H1 (cell line): ENCODE data around the gene UNC79. TPM values are rescaled to one million over a fixed set of nuclear protein-coding genes. Genes with fewer than 3 reads are reported as not detected.

ENCODE experiments used
- CTCF ChIA-PET: fragments of 300-600 bp; sonication (Branson Sonifier 250); formaldehyde crosslinking; loops from one replicate; lab custom pipeline; 2021; ENCODE audit not compliant: partially characterized antibody; lab: Charles Lee
- POLR2A ChIA-PET: fragments of 300-600 bp; sonication (Branson Sonifier 250); formaldehyde crosslinking; loops from one replicate; lab custom pipeline; 2021; ENCODE audit warnings: inconsistent platforms; ENCODE audit not compliant: partially characterized antibody; lab: Charles Lee
- DNase-seq, 2 experiments: peaks; one replicate each; pipeline versions ENCODE4 v3.0.0 to v3.0.0-alpha.2; 2010 to 2022; ENCODE audit warnings: low spot score in 2 of 2, low read depth in 1 of 2, mixed read lengths in 1 of 2
- FAIRE-seq: peaks from 2 replicates; lab custom pipeline; 2011; peaks lifted over from hg19 to GRCh38; lab: Jason Lieb, UNC
- H2AFZ ChIP-seq: 2 replicates; pipeline ENCODE4 v1.8.1; 2012; ENCODE audit warnings: low read length, inconsistent platforms
- H2AK5ac ChIP-seq: 2 replicates; pipeline ENCODE4 v1.6.1; 2013; ENCODE audit warnings: low read depth, low read length
- H2BK120ac ChIP-seq: replicated peaks from 2 replicates; pipeline ENCODE3; 2013; ENCODE audit warnings: low read depth, low read length, inconsistent platforms
- H2BK12ac ChIP-seq: 2 replicates; pipeline ENCODE4 v1.6.1; 2013; ENCODE audit warnings: low read depth, low read length
- H2BK15ac ChIP-seq: 2 replicates; pipeline ENCODE4 v1.6.1; 2013; ENCODE audit warnings: low read length
- H2BK20ac ChIP-seq: 2 replicates; pipeline ENCODE4 v1.6.1; 2013; ENCODE audit warnings: low read length
- H2BK5ac ChIP-seq: 2 replicates; pipeline ENCODE4 v1.6.1; 2013; ENCODE audit warnings: low read depth, low read length
- H3K14ac ChIP-seq: 2 replicates; pipeline ENCODE4 v1.6.1; 2013; ENCODE audit warnings: inconsistent platforms; ENCODE audit not compliant: insufficient read length
- H3K18ac ChIP-seq: 2 replicates; pipeline ENCODE4 v1.6.1; 2013; ENCODE audit warnings: low read length; ENCODE audit errors: extremely low read depth
- H3K23ac ChIP-seq: 2 replicates; pipeline ENCODE4 v1.6.1; 2013; ENCODE audit warnings: inconsistent platforms; ENCODE audit not compliant: insufficient read length
- H3K23me2 ChIP-seq: 2 replicates; pipeline ENCODE4 v1.6.1; 2013; ENCODE audit warnings: low read depth, low read length
- H3K27ac ChIP-seq: 2 replicates; pipeline ENCODE4 v1.6.1; 2011; ENCODE audit warnings: low read depth, low read length, inconsistent platforms
- H3K27me3 ChIP-seq, 4 experiments: replicated peaks in 1 of 4; 1 replicate in 1 of 4; 2 replicates in 3 of 4; pipeline versions ENCODE4 v1.6.1 to v1.8.1; 2011 to 2013; ENCODE audit warnings: low read length in 3 of 4, mild to moderate bottlenecking in 3 of 4, inconsistent platforms in 2 of 4, mixed read lengths in 2 of 4, moderate library complexity in 1 of 4; ENCODE audit not compliant: control insufficient read depth in 3 of 4, insufficient read depth in 3 of 4; ENCODE audit errors: extremely low read depth in 1 of 4
- H3K36me3 ChIP-seq, 4 experiments: 2 replicates each; pipeline versions ENCODE4 v1.6.1 to v1.8.1; 2011 to 2013; ENCODE audit warnings: mild to moderate bottlenecking in 4 of 4, low read length in 3 of 4, moderate library complexity in 2 of 4, control low read depth in 1 of 4, inconsistent platforms in 1 of 4; ENCODE audit not compliant: insufficient read depth in 4 of 4, control insufficient read depth in 2 of 4
- H3K4ac ChIP-seq: replicated peaks from 2 replicates; pipeline ENCODE3; 2013; ENCODE audit warnings: low read length, low read depth, mixed read lengths, inconsistent platforms; ENCODE audit not compliant: insufficient read length
- H3K4me1 ChIP-seq, 4 experiments: replicated peaks in 1 of 4; 1 replicate in 1 of 4; 2 replicates in 3 of 4; pipeline versions ENCODE4 v1.6.1 to v1.8.1; 2011 to 2013; ENCODE audit warnings: low read length in 3 of 4, inconsistent platforms in 2 of 4, mixed read lengths in 1 of 4; ENCODE audit not compliant: insufficient read depth in 4 of 4, control insufficient read depth in 3 of 4
- H3K4me2 ChIP-seq, 2 experiments: 2 replicates each; pipeline versions ENCODE4 v1.6.1 to v1.8.1; 2011 to 2013; ENCODE audit warnings: low read depth in 2 of 2, low read length in 2 of 2, control low read depth in 1 of 2, inconsistent platforms in 1 of 2, mild to moderate bottlenecking in 1 of 2; ENCODE audit not compliant: insufficient read depth in 1 of 2
- H3K4me3 ChIP-seq, 4 experiments: fragments of 200-600, 300-600 bp in 1 of 4; sonication (generic), shearing (Covaris generic), sonication (Bioruptor Twin) in 1 of 4; 2 replicates each; pipeline versions ENCODE4 v1.5.1 to v1.8.1; 2011 to 2016; ENCODE audit warnings: low read length in 4 of 4, low read depth in 3 of 4, control low read depth in 2 of 4, inconsistent platforms in 2 of 4, mild to moderate bottlenecking in 2 of 4, mixed read lengths in 1 of 4, moderate library complexity in 1 of 4; ENCODE audit not compliant: insufficient read depth in 2 of 4; ENCODE audit errors: extremely low read depth in 1 of 4
- H3K56ac ChIP-seq: replicated peaks from 2 replicates; pipeline ENCODE3; 2013; ENCODE audit warnings: low read depth, mild to moderate bottlenecking, mixed read lengths, low read length, inconsistent platforms; ENCODE audit not compliant: insufficient read length
- H3K79me1 ChIP-seq: 2 replicates; pipeline ENCODE4 v1.6.1; 2013; ENCODE audit warnings: low read depth, low read length, control low read depth
- H3K79me2 ChIP-seq, 2 experiments: 2 replicates each; pipeline versions ENCODE4 v1.6.1 to v1.8.1; 2012 to 2013; ENCODE audit warnings: low read length in 2 of 2, mild to moderate bottlenecking in 2 of 2, inconsistent platforms in 1 of 2; ENCODE audit not compliant: insufficient read depth in 2 of 2, control insufficient read depth in 1 of 2
- H3K9ac ChIP-seq, 4 experiments: replicated peaks in 1 of 4; 1 replicate in 1 of 4; 2 replicates in 3 of 4; pipeline versions ENCODE4 v1.6.1 to v1.8.1; 2011 to 2013; ENCODE audit warnings: low read depth in 3 of 4, low read length in 3 of 4, control low read depth in 2 of 4, mild to moderate bottlenecking in 2 of 4, moderate library complexity in 2 of 4, inconsistent platforms in 1 of 4; ENCODE audit errors: extremely low read depth in 1 of 4
- H3K9me3 ChIP-seq, 2 experiments: 2 replicates each; pipeline versions ENCODE4 v1.6.1 to v1.8.1; 2012 to 2013; ENCODE audit warnings: mild to moderate bottlenecking in 2 of 2, moderate library complexity in 2 of 2, control low read depth in 1 of 2, inconsistent platforms in 1 of 2, low read depth in 1 of 2, low read length in 1 of 2, mixed read lengths in 1 of 2; ENCODE audit not compliant: insufficient read depth in 2 of 2
- H4K20me1 ChIP-seq, 2 experiments: replicated peaks in 1 of 2; 2 replicates each; pipeline versions ENCODE3 to v1.8.1; 2011 to 2013; ENCODE audit warnings: inconsistent platforms in 2 of 2, low read length in 2 of 2, mild to moderate bottlenecking in 1 of 2; ENCODE audit not compliant: insufficient read depth in 2 of 2, control insufficient read depth in 1 of 2
- H4K5ac ChIP-seq: 2 replicates; pipeline ENCODE4 v1.6.1; 2013; ENCODE audit warnings: low read length, low read depth, mixed read lengths, inconsistent platforms; ENCODE audit not compliant: insufficient read length
- H4K8ac ChIP-seq: 2 replicates; pipeline ENCODE4 v1.8.0; 2013; ENCODE audit warnings: mild to moderate bottlenecking, moderate library complexity, low read length, inconsistent platforms; ENCODE audit not compliant: insufficient read depth; ENCODE audit errors: extremely low read depth
- H4K91ac ChIP-seq: replicated peaks from 2 replicates; pipeline ENCODE3; 2013; ENCODE audit warnings: low read length, mixed read lengths, inconsistent platforms; ENCODE audit not compliant: insufficient read length
- ATF2 ChIP-seq: IDR thresholded peaks from 2 replicates; pipeline ENCODE4 v1.6.1; 2012; ENCODE audit warnings: low read length, inconsistent platforms
- BCL11A ChIP-seq, 2 experiments: IDR thresholded peaks; one replicate each; pipeline ENCODE4 v1.6.1; 2011; ENCODE audit warnings: low read depth in 2 of 2, low read length in 2 of 2, mild to moderate bottlenecking in 2 of 2
- CBX8 ChIP-seq: fragments of 300-800, 300-1000 bp; sonication (generic); IDR thresholded peaks from 2 replicates; pipeline ENCODE4 v1.7.1; 2016; ENCODE audit warnings: low read depth, low read length, borderline replicate concordance
- CTCF ChIP-seq, 3 experiments: IDR thresholded peaks; 1 replicate in 2 of 3; 2 replicates in 1 of 3; pipeline versions ENCODE4 v1.5.1 to v1.6.1; 2011; ENCODE audit warnings: low read length in 3 of 3, mild to moderate bottlenecking in 3 of 3, inconsistent platforms in 2 of 3, low read depth in 1 of 3, moderate library complexity in 1 of 3; ENCODE audit not compliant: insufficient read depth in 1 of 3; ENCODE audit errors: control extremely low read depth in 1 of 3
- KDM1A ChIP-seq: fragments of 200-600, 300-600 bp; sonication (generic); IDR thresholded peaks from 2 replicates; pipeline ENCODE4 v1.7.1; 2016; ENCODE audit warnings: mild to moderate bottlenecking, low read length, borderline replicate concordance
- SUZ12 ChIP-seq: fragments of 200-600 bp; sonication (generic); IDR thresholded peaks from 2 replicates; pipeline ENCODE4 v1.6.1; 2012; ENCODE audit warnings: mild to moderate bottlenecking, inconsistent platforms, low read length, moderate library complexity, mixed read lengths
- TCF12 ChIP-seq: IDR thresholded peaks from 2 replicates; pipeline ENCODE4 v1.6.1; 2011; ENCODE audit warnings: low read depth, mild to moderate bottlenecking, low read length
- TEAD4 ChIP-seq: IDR thresholded peaks from 2 replicates; pipeline ENCODE4 v1.6.1; 2012; ENCODE audit warnings: low read depth, low read length, inconsistent platforms, mixed read lengths
- WGBS, 2 experiments: shearing (Covaris generic) in 1 of 2; methylation state at CpG; one replicate each; pipeline versions ENCODE4 v1.1.6 to v1.1.7; 2013 to 2015; ENCODE audit warnings: low lambda C conversion rate in 2 of 2, mixed read lengths in 2 of 2, inconsistent platforms in 1 of 2, low coverage in 1 of 2, missing lambda C conversion rate in 1 of 2; ENCODE audit not compliant: insufficient replicate concordance in 2 of 2, insufficient coverage in 1 of 2, insufficient read length in 1 of 2; ENCODE audit errors: extremely low coverage in 1 of 2, missing lambda C conversion rate in 1 of 2; 5-methylcytosine and 5-hydroxymethylcytosine counted together
- polyA plus RNA-seq, 7 experiments: library from polyadenylated mRNA; depleted of rRNA in 3 of 7; stranded (reverse) in 5 of 7; unstranded in 2 of 7; fragments of >200 nt in 5 of 7; fragments of 200-250 nt in 2 of 7; gene quantifications; 1 replicate in 5 of 7; 2 replicates in 1 of 7; 4 replicates in 1 of 7; pipeline versions ENCODE4 v1.2.1 to v1.2.3, GENCODE V29; 2011 to 2013; ENCODE audit warnings: missing spikeins in 2 of 7, mixed read lengths in 2 of 7
- total RNA-seq: library from RNA; stranded (reverse); fragmentation: NEBNext Ultra II Directional; extraction: Animal tissue kit (Norgen Biotek cat#: 25700); gene quantifications from 2 replicates; pipeline ENCODE4 v1.2.1, GENCODE V29; 2021

Gene UNC79
- total and polyA plus RNA-seq, 2 of the 8 experiments (the other 6 are each of a cell fraction or from before 2014, with no cell fraction given): 1.8 to 2.3 TPM

GRCh38 chr14:93713726-93714405 lies 283.1 kb downstream of the UNC79 start:
- Histone ChIP-seq H3K27ac (no peak overlapping the region), H3K23me2 (no peaks in the 10 kb centered on the region), H4K8ac (no peak overlapping the region), H2AFZ (no peak overlapping the region), H2BK15ac (no peak overlapping the region), H3K9me3 (no peaks in the 10 kb centered on the region), H3K23ac (no peak overlapping the region), H2BK5ac (no peak overlapping the region), H3K4me3 (no peak overlapping the region), H4K5ac (no peak overlapping the region), H4K20me1 (no peaks in the 10 kb centered on the region), H3K4me1 (peaks cover 4 to 13% (median 7%) of the 10 kb centered on the region in 4 experiments), H2BK120ac (no peak overlapping the region), H2AK5ac (no peak overlapping the region), H3K27me3 (no peaks in the 10 kb centered on the region), H3K14ac (no peak overlapping the region), H3K79me1 (no peaks in the 10 kb centered on the region), H3K18ac (no peak overlapping the region), H2BK12ac (no peak overlapping the region), H2BK20ac (no peak overlapping the region), H3K36me3 (no peaks in the 10 kb centered on the region), H3K9ac (no peak overlapping the region), H3K4me2 (no peak overlapping the region), H3K4ac (no peak overlapping the region), H3K79me2 (no peaks in the 10 kb centered on the region), H4K91ac (no peak overlapping the region), H3K56ac (no peak overlapping the region)
- ChIA-PET CTCF (interaction anchor here (1.1 to 2.7 kb wide), 2 partner anchors 11 to 25 kb away, joined by 3 to 8 read pairs; no protein-coding TSS in a partner anchor), POLR2A (no interaction called here)
- 80% methylated on average over 11 of the region's 13 CpGs; no CpG with 5 or more reads in 1 of the 2 experiments for WGBS, 2 experiments
- peak in 1 of 2 experiments; percentile 41 for DNase-seq
- FAIRE-seq: no peak
- TF ChIP-seq ATF2 (no peak), CTCF (IDR thresholded peaks at IDR 0.05; ENCODE audit: control extremely low read depth in 1 of 3, insufficient read depth in 1 of 3, low read depth in 1 of 3, low read length in 3 of 3) (no peak), TCF12 (no peak), KDM1A (no peak), TEAD4 (no peak), CBX8 (no peak), BCL11A (IDR thresholded peaks at IDR 0.05; ENCODE audit: low read depth in 2 of 2, low read length in 2 of 2) (no peak), SUZ12 (no peak)
